Astrocyte of the spinal cord (primary cell): ENCODE data around the gene GIMAP2.

ENCODE experiments used
- DNase-seq: peaks from one replicate; pipeline ENCODE4 v3.0.0; 2011; ENCODE audit warnings: low read depth, low spot score
- H3K4me3 ChIP-seq: 2 replicates; pipeline ENCODE4 v1.5.1; 2011; ENCODE audit warnings: low read depth, mild to moderate bottlenecking, low read length, moderate library complexity
- in situ Hi-C: cut with HindIII; loops from 2 replicates; pipeline ENCODE4 v1.10.0; 2017; ENCODE audit warnings: low sequenced_read_pairs
- TF ChIP-seq, protein P1 (sequence below): IDR thresholded peaks from 2 replicates; pipeline ENCODE4 v1.5.1; 2012; ENCODE audit warnings: low read depth, mild to moderate bottlenecking, low read length, inconsistent platforms

The GIMAP2 gene

DNA sequence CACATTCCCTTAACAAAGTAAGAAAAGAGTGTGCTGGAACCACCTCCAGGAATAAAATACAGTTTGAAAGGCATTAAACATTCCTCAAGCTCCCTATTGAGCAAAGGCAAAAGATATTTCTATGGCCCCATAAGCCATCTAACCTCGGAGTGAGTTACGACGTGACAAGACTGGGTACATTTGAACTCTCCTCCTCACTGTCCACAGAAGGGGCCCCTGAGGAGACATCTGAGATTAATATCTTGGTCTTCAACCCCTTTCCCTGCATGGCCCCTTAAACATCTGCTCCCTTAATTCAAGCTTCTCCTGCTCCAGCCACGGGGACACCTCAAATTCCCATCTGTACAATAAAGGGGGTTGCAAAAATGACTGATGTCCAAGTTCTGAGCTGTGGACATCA is 31.4 kb downstream of the GIMAP2 start:
- TF ChIP-seq, protein P1, sequence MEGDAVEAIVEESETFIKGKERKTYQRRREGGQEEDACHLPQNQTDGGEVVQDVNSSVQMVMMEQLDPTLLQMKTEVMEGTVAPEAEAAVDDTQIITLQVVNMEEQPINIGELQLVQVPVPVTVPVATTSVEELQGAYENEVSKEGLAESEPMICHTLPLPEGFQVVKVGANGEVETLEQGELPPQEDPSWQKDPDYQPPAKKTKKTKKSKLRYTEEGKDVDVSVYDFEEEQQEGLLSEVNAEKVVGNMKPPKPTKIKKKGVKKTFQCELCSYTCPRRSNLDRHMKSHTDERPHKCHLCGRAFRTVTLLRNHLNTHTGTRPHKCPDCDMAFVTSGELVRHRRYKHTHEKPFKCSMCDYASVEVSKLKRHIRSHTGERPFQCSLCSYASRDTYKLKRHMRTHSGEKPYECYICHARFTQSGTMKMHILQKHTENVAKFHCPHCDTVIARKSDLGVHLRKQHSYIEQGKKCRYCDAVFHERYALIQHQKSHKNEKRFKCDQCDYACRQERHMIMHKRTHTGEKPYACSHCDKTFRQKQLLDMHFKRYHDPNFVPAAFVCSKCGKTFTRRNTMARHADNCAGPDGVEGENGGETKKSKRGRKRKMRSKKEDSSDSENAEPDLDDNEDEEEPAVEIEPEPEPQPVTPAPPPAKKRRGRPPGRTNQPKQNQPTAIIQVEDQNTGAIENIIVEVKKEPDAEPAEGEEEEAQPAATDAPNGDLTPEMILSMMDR: no peak
- no peak overlapping the region for H3K4me3 ChIP-seq
- no peak for DNase-seq
- in situ Hi-C loops: no loop called here

DNA sequence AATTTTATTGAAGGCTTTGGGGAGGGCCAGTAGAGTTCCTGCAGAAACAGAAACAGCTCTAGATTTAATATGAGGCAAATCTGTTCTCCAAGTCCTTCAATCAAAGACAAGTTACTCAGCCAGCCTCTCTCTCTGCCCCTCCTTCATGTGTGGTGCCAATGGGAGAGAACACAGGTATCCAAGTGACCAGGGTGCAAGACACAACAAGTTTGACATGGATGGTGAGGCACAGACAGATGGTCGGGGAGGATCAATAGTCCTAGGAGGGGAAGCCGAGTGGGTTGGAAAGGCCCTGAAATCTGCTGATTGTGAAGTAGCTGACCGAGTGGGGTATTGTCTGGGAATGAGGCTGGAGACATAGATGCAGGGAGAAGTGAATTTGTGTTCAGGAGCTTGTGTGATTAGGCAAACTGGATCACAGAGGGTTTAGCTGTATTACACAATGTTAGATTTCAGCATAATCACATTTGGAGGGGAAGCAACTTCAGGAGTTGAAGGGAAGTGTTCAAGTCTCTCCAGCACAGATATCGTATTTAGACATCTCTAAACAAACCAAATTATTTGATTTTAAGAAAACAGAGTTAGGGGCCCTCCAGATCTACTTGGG is 32.4 kb downstream of the GIMAP2 start:
- TF ChIP-seq, protein P1: no peak
- no peak overlapping the region for H3K4me3 ChIP-seq
- in situ Hi-C loops: no loop called here
- no peak for DNase-seq

DNA sequence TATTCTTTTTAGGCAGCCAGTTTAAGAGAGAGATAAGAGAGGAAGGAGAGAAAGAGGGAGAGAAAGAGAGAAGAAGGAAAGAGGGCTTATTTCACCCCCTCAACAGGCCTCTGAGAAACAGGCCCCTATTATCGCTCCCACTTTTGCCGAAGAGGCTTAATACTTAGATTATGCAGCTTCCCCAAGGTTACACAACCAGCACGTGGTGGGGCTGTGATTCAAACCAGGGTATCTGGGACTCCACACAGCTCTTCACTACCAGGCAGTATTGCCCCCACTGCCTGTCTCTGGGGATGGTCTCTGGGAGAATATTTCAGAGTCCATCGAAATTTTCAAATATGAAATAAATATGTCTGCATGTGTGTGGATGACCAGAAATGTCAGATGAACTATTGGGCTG is 33.9 kb downstream of the GIMAP2 start:
- in situ Hi-C loops: no loop called here
- TF ChIP-seq, protein P1: no peak
- no peak for DNase-seq
- H3K4me3 ChIP-seq: no peak overlapping the region

DNA sequence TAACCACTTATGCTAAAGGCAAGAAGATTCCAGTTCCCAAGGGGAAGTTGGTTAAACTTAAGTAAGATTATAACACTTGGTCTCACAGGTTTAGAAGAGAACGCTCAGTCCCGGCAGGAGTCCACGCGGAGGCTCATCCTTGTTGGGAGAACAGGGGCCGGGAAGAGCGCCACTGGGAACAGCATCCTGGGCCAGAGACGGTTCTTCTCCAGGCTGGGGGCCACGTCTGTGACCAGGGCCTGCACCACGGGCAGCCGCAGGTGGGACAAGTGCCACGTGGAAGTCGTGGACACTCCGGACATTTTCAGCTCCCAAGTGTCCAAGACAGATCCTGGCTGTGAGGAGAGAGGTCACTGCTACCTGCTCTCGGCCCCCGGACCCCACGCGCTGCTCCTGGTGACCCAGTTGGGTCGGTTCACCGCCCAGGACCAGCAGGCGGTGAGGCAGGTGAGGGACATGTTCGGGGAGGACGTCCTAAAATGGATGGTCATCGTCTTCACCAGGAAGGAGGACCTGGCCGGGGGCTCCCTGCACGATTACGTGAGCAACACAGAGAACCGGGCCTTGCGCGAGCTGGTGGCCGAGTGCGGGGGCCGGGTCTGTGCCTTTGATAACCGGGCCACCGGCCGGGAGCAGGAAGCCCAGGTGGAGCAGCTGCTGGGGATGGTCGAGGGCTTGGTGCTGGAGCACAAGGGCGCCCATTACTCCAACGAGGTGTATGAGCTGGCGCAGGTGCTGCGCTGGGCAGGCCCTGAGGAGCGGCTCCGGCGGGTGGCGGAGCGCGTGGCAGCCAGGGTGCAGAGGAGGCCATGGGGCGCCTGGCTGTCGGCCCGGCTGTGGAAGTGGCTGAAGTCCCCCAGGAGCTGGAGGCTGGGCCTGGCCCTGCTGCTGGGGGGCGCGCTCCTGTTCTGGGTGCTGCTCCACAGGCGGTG is 34.7 kb downstream of the GIMAP2 start:
- no peak overlapping the region for H3K4me3 ChIP-seq
- DNase-seq: no peak
- TF ChIP-seq, protein P1: no peak
- in situ Hi-C loops: no loop called here

DNA sequence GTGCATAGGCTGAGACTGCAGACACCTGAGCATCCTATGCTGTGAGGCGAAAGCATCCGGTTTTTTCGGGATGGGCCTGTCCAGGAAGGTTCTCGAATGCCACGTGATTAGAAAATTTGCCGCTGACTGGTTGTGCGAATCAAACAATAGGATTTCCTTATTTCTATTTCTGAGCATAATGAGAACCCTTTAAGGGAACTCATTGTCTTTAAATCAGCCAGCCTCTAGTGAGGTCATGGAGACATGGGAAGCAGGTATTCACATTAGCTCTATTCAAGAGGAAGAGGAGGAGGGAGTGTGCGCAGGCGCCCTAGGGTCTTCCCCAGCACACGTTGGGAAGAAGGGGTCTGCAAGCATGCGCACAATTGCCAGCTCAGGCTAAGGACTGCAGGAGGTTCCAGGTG is 36.5 kb downstream of the GIMAP2 start:
- H3K4me3 ChIP-seq: no peak overlapping the region
- in situ Hi-C loops: no loop called here
- TF ChIP-seq, protein P1: no peak
- no peak for DNase-seq

DNA sequence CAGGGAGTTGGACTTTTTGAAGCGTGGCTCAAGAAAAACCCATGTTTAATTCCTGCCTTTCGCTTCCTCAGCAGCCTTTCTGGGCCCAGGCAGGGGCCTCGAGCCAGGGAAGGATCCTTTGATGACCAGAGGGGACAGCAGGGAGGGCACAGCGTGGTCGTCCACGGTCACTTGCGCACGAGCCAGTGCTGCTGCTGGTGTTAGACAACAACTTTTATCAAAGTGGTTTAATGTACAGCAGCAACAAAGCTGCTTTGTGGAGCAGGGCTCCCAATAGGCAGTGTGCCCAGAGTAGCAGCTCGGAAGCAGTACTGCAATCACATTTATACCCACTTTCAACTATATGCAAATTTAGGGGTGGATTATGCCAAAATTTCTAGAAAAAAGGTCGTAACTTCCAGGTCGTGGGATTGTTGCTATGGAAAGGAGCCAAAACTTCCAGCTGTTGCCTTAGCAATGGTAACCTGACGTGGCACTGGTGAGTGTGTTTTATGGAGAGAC is 37.0 kb downstream of the GIMAP2 start:
- in situ Hi-C loops: no loop called here
- no peak overlapping the region for H3K4me3 ChIP-seq
- no peak for DNase-seq

More for the DNA sequence above, 37.0 kb downstream of the GIMAP2 start:
- TF ChIP-seq, protein P1: no peak
